Nephron progenitor cell (in vitro differentiated cells): ENCODE data around the gene JCAD.

Source experiments
- DNase-seq: peaks from one replicate; pipeline ENCODE4 v3.0.0; 2021
- H3K27ac Mint-ChIP-seq: 2 replicates; pipeline ENCODE4 v1.8.0; 2021; ENCODE audit warnings: mild to moderate bottlenecking, moderate library complexity, mixed read lengths
- H3K27me3 Mint-ChIP-seq: 2 replicates; pipeline ENCODE4 v1.8.0; 2021; ENCODE audit warnings: mild to moderate bottlenecking, low read depth, mixed read lengths; ENCODE audit not compliant: poor library complexity
- H3K36me3 Mint-ChIP-seq: 2 replicates; pipeline ENCODE4 v1.8.0; 2021; ENCODE audit warnings: low read depth, mixed read lengths
- H3K4me1 Mint-ChIP-seq: 2 replicates; pipeline ENCODE4 v1.8.0; 2021; ENCODE audit warnings: mixed read lengths
- H3K4me3 Mint-ChIP-seq: 2 replicates; pipeline ENCODE4 v1.8.0; 2021; ENCODE audit warnings: mild to moderate bottlenecking, moderate library complexity, mixed read lengths
- H3K9me3 Mint-ChIP-seq: 2 replicates; pipeline ENCODE4 v1.8.0; 2021; ENCODE audit warnings: mild to moderate bottlenecking, moderate library complexity, mixed read lengths
- CTCF ChIP-seq: fragments of 200-600 bp; sonication (generic); IDR thresholded peaks from 2 replicates; pipeline ENCODE4 v1.5.0; 2021; ENCODE audit warnings: antibody characterized with exemption

The JCAD gene

GRCh38 chr10:30075481-30075880, 16.1 kb upstream of the JCAD start:
- no peak for TF ChIP-seq CTCF
- Mint-ChIP-seq H3K27me3 (peaks cover 6% of the 10 kb centered on the region), H3K4me1 (peaks cover 2% of the 10 kb centered on the region), H3K4me3 (no peak overlapping the region), H3K27ac (no peak overlapping the region), H3K36me3 (no peaks in the 10 kb centered on the region), H3K9me3 (no peaks in the 10 kb centered on the region)
- no peak for DNase-seq

DNA sequence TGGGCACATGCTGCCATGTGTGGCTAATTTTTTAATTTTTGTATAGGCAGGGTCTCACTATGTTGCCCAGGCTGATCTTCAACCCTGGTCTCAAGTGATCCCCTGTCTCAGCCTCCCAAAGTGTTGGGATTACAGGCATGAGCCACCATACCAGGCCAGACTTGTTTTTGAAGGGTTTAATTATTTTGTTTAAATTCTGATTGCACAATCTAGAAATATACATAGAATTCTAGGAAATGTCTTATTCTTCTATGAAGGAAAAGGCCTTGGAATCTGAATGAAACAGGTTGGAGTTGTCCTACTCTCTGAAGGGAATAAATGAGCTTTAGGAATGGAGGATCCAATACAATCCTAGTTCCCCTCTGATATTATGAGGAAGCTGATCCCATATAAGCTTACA, 15.5 kb upstream of the JCAD start:
- peaks cover 7% of the 10 kb centered on the region for H3K4me1 Mint-ChIP-seq
- no peak overlapping the region for H3K4me3 Mint-ChIP-seq
- no peak overlapping the region for H3K27ac Mint-ChIP-seq
- no peaks in the 10 kb centered on the region for H3K9me3 Mint-ChIP-seq
- DNase-seq: no peak
- no peaks in the 10 kb centered on the region for H3K36me3 Mint-ChIP-seq
- peaks cover 6% of the 10 kb centered on the region for H3K27me3 Mint-ChIP-seq
- TF ChIP-seq CTCF: no peak

DNA sequence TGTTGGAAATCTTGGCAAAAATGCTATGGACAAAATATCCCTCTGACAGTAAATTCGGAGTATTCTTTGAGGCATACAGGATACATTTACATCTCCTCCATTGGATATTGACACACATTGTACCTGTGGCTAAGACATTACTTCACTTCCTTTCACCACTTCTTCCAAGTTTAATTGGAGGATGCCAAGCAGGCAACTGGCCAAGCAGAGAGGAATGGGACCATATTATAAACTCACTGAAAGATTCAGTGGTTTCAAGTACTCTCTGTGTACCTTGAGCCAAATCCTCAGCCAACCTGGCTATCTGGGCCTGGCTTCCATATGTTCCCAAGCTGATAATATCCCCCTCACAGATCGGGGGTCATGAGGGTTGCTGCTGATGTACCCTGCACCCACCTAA, 14.7 kb upstream of the JCAD start:
- Mint-ChIP-seq H3K27ac (no peak overlapping the region), H3K36me3 (no peaks in the 10 kb centered on the region), H3K4me3 (no peak overlapping the region), H3K4me1 (peaks cover 13% of the 10 kb centered on the region), H3K27me3 (peaks cover 6% of the 10 kb centered on the region), H3K9me3 (no peaks in the 10 kb centered on the region)
- no peak for TF ChIP-seq CTCF
- DNase-seq: no peak

DNA sequence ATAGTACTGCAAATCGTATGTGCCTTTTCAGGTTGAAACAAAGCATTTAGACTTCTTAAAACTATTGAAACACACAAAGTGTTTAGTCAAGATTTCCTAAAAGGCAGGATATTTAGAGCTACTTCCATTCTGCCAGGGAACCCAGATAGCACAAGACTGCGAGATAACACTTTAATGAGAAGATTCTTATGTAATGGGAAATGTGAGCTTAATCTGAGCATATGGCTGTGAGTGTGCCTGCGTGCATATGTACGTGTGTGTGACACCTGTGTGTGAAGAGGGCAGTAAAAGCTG, 14.3 kb upstream of the JCAD start:
- Mint-ChIP-seq H3K27ac (no peak overlapping the region), H3K36me3 (no peaks in the 10 kb centered on the region), H3K4me1 (peaks cover 17% of the 10 kb centered on the region), H3K27me3 (peaks cover 6% of the 10 kb centered on the region), H3K4me3 (no peak overlapping the region), H3K9me3 (no peaks in the 10 kb centered on the region)
- DNase-seq: no peak
- no peak for TF ChIP-seq CTCF

DNA sequence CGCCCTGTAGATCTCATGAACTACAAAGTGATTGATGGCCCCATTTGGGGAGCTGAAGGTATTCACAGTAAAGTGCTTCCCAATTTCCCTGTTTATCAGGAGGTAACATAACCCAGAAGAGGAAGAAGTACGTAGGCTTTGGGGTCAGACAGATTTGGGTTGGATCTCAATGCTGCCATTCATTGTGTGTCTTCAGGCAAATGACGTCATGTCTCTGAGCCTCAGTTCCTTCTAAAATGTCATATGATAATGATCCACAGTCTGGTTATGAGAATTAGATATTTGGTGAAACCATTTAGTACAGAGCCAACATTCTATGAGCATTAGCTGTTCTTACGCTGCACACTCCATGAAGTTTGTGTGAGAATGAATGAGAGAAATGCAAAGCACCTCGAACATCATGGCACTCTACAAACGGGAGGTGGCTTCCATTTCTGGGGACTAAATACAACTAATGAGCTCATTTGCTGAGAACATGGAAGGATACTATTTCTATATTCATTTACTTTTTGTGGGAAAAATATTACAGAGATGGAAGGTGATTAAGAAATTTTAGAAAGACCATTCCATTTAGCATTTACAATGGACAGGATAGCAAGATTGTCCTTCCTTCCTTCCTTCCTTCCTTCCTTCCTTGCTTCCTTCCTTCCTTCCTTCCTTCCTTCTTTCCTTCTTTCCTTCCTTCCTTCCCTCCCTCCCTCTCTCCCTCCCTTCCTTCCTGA, 13.8 kb upstream of the JCAD start:
- Mint-ChIP-seq H3K4me3 (no peak overlapping the region), H3K27ac (no peak overlapping the region), H3K9me3 (no peaks in the 10 kb centered on the region), H3K36me3 (no peaks in the 10 kb centered on the region), H3K27me3 (peaks cover 6% of the 10 kb centered on the region), H3K4me1 (peaks cover 22% of the 10 kb centered on the region)
- DNase-seq: no peak
- no peak for TF ChIP-seq CTCF

DNA sequence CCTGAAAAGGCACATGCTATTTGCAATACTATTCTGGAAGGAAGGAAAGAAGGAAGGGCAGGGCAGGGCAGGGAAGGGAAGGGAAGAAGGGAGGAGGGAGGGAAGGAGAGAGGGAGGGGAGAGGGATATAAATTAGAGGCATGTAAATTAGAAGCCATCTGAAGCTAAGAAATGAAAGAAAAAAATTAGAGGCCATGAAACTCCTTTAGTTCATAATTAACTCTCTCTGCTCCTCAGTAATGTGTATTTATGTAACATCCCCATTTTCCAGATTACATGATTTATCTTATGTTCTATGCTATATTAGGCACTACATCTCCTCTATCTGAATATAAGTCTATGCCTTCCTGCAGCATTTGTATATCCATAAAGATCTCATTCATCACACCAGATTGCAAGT, 12.7 kb upstream of the JCAD start:
- H3K27ac Mint-ChIP-seq: no peak overlapping the region
- TF ChIP-seq CTCF: no peak
- no peak for DNase-seq
- no peak overlapping the region for H3K4me3 Mint-ChIP-seq
- peaks cover 22% of the 10 kb centered on the region for H3K4me1 Mint-ChIP-seq
- no peaks in the 10 kb centered on the region for H3K36me3 Mint-ChIP-seq
- H3K27me3 Mint-ChIP-seq: peaks cover 6% of the 10 kb centered on the region
- no peaks in the 10 kb centered on the region for H3K9me3 Mint-ChIP-seq
